Thyroid gland (tissue), 4 donors: ENCODE data around the gene FAM177A1.

Experiments
- POLR2A ChIP-seq, 2 donors: fragments of 450-650 bp; IDR thresholded peaks; one replicate each; pipeline ENCODE4 v1.6.1; 2017; ENCODE audit warnings: antibody characterized with exemption in 2 of 2, mild to moderate bottlenecking in 2 of 2, moderate library complexity in 1 of 2
- TF ChIP-seq, protein P1 (sequence below), 6 experiments: fragments of 200-600 bp in 3 of 6; fragments of 450-650 bp in 3 of 6; sonication (generic) in 3 of 6; IDR thresholded peaks; one replicate each; pipeline ENCODE4 v1.5.1; 2016 to 2019; ENCODE audit warnings: antibody characterized with exemption in 6 of 6, mild to moderate bottlenecking in 2 of 6, inconsistent platforms in 1 of 6, moderate library complexity in 1 of 6

DNA sequence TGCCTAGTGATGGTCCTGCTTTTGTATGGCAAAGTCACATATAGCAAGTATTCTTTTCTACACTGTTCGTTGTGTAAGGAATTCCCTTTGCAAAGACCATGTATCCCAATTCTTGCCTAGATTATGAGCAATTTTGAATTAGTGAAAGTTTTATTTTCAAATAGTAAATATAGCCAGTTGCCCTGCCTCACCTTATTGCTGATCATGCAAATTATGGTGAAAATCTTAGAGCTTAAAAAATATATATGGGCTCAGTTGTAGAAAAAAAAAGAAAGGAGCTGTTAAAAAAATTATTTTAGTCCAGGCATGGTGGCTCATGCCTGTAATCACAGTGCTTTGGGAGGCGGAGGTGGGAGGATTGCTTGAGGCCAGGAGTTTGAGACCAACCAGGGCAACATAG lies 44.5 kb upstream of the FAM177A1 start:
- TF ChIP-seq, protein P1, sequence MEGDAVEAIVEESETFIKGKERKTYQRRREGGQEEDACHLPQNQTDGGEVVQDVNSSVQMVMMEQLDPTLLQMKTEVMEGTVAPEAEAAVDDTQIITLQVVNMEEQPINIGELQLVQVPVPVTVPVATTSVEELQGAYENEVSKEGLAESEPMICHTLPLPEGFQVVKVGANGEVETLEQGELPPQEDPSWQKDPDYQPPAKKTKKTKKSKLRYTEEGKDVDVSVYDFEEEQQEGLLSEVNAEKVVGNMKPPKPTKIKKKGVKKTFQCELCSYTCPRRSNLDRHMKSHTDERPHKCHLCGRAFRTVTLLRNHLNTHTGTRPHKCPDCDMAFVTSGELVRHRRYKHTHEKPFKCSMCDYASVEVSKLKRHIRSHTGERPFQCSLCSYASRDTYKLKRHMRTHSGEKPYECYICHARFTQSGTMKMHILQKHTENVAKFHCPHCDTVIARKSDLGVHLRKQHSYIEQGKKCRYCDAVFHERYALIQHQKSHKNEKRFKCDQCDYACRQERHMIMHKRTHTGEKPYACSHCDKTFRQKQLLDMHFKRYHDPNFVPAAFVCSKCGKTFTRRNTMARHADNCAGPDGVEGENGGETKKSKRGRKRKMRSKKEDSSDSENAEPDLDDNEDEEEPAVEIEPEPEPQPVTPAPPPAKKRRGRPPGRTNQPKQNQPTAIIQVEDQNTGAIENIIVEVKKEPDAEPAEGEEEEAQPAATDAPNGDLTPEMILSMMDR (IDR thresholded peaks at IDR 0.05) = no peak
- TF ChIP-seq POLR2A (IDR thresholded peaks at IDR 0.05) = no peak
